Liver (tissue), 9 donors: Measurements from ENCODE around the gene GGNBP2. TPM values are rescaled to one million over a fixed set of nuclear protein-coding genes. Genes with fewer than 3 reads are reported as not detected.

ENCODE experiments used
- DNase-seq: peaks from one replicate; pipeline ENCODE4 v3.0.0-alpha.2; 2017; ENCODE audit warnings: low spot score
- H3K27ac ChIP-seq, 2 donors: one replicate each; pipeline ENCODE4 v1.7.0; 2013; ENCODE audit warnings: inconsistent platforms in 2 of 2, low read length in 2 of 2, control low read depth in 1 of 2, low read depth in 1 of 2, mild to moderate bottlenecking in 1 of 2
- H3K27me3 ChIP-seq, 4 donors: one replicate each; pipeline versions ENCODE4 v1.6.1 to v1.7.0; 2013; ENCODE audit warnings: low read length in 3 of 4, inconsistent platforms in 1 of 4, mild to moderate bottlenecking in 1 of 4, moderate library complexity in 1 of 4; ENCODE audit not compliant: control insufficient read depth in 4 of 4, insufficient read depth in 4 of 4
- H3K36me3 ChIP-seq, 4 donors: one replicate each; pipeline versions ENCODE4 v1.6.1 to v1.7.0; 2013; ENCODE audit warnings: low read length in 3 of 4, mild to moderate bottlenecking in 3 of 4, low read depth in 1 of 4, moderate library complexity in 1 of 4; ENCODE audit not compliant: control insufficient read depth in 4 of 4, insufficient read depth in 3 of 4
- H3K4me1 ChIP-seq, 4 donors: one replicate each; pipeline versions ENCODE4 v1.6.1 to v1.7.0; 2013; ENCODE audit warnings: low read length in 3 of 4, mild to moderate bottlenecking in 3 of 4, moderate library complexity in 1 of 4; ENCODE audit not compliant: control insufficient read depth in 4 of 4, insufficient read depth in 4 of 4
- H3K4me3 ChIP-seq, 3 donors: one replicate each; pipeline versions ENCODE4 v1.6.1 to v1.7.0; 2013; ENCODE audit warnings: low read length in 3 of 3, control low read depth in 1 of 3, low read depth in 1 of 3, mild to moderate bottlenecking in 1 of 3
- H3K9ac ChIP-seq, 2 donors: one replicate each; pipeline ENCODE4 v1.7.0; 2013; ENCODE audit warnings: low read length in 2 of 2, mild to moderate bottlenecking in 2 of 2, moderate library complexity in 2 of 2, control low read depth in 1 of 2, low read depth in 1 of 2
- H3K9me3 ChIP-seq, 4 donors: one replicate each; pipeline versions ENCODE4 v1.6.1 to v1.7.0; 2013; ENCODE audit warnings: low read length in 3 of 4; ENCODE audit not compliant: control insufficient read depth in 4 of 4
- ATF3 ChIP-seq: IDR thresholded peaks from 2 replicates; pipeline ENCODE4 v1.6.1; 2016; ENCODE audit warnings: antibody characterized with exemption
- CTCF ChIP-seq: fragments of 150-350 bp; IDR thresholded peaks from 2 replicates; pipeline ENCODE4 v1.5.1; 2017; ENCODE audit warnings: improper control_type of control experiment, low read depth, low read length; ENCODE audit not compliant: missing input control
- EGR1 ChIP-seq, 2 donors: IDR thresholded peaks; 2 replicates each; pipeline ENCODE4 v1.6.1; 2016 to 2018; ENCODE audit warnings: antibody characterized with exemption in 2 of 2, low read depth in 2 of 2
- FOXA1 ChIP-seq: IDR thresholded peaks from 2 replicates; pipeline ENCODE4 v1.6.1; 2016; ENCODE audit warnings: antibody characterized with exemption
- FOXA2 ChIP-seq: IDR thresholded peaks from 2 replicates; pipeline ENCODE4 v1.6.1; 2016; ENCODE audit warnings: antibody characterized with exemption
- GABPA ChIP-seq, 2 donors: IDR thresholded peaks in 1 of 2; conservative IDR thresholded peaks in 1 of 2; 2 replicates each; pipeline ENCODE4 v1.6.1; 2016; ENCODE audit warnings: antibody characterized with exemption in 2 of 2, mild to moderate bottlenecking in 1 of 2, moderate library complexity in 1 of 2
- HNF4A ChIP-seq, 2 donors: conservative IDR thresholded peaks; 2 replicates each; pipeline ENCODE4 v1.6.1; 2016; ENCODE audit warnings: antibody characterized with exemption in 2 of 2, mild to moderate bottlenecking in 2 of 2
- HNF4G ChIP-seq: IDR thresholded peaks from 2 replicates; pipeline ENCODE4 v1.6.1; 2016; ENCODE audit warnings: antibody characterized with exemption
- JUND ChIP-seq, 2 donors: IDR thresholded peaks; 2 replicates each; pipeline ENCODE4 v1.6.1; 2016; ENCODE audit warnings: antibody characterized with exemption in 2 of 2
- NR2F2 ChIP-seq: IDR thresholded peaks from 2 replicates; pipeline ENCODE4 v1.6.1; 2016; ENCODE audit warnings: antibody characterized with exemption
- RAD21 ChIP-seq, 2 donors: IDR thresholded peaks; 2 replicates each; pipeline ENCODE4 v1.6.1; 2016; ENCODE audit warnings: antibody characterized with exemption in 2 of 2, mild to moderate bottlenecking in 2 of 2
- RXRA ChIP-seq, 2 donors: IDR thresholded peaks; 2 replicates each; pipeline ENCODE4 v1.6.1; 2017 to 2018; ENCODE audit warnings: antibody characterized with exemption in 2 of 2, mild to moderate bottlenecking in 1 of 2
- SP1 ChIP-seq: IDR thresholded peaks from 2 replicates; pipeline ENCODE4 v1.6.1; 2018; ENCODE audit warnings: antibody characterized with exemption, mild to moderate bottlenecking
- TAF1 ChIP-seq: conservative IDR thresholded peaks from 2 replicates; pipeline ENCODE4 v1.6.1; 2016; ENCODE audit warnings: antibody characterized with exemption, mild to moderate bottlenecking
- YY1 ChIP-seq: IDR thresholded peaks from 2 replicates; pipeline ENCODE4 v1.6.1; 2016; ENCODE audit warnings: antibody characterized with exemption, mild to moderate bottlenecking
- ZBTB33 ChIP-seq: IDR thresholded peaks from 2 replicates; pipeline ENCODE4 v1.6.1; 2016; ENCODE audit warnings: antibody characterized with exemption
- WGBS: extraction: QIAGEN DNeasy Blood & Tissue Kit; methylation state at CpG from one replicate; pipeline ENCODE4 v1.1.7; 2013; 5-methylcytosine and 5-hydroxymethylcytosine counted together
- polyA plus RNA-seq, 2 donors: library from polyadenylated mRNA; stranded (reverse) in 1 of 2; unstranded in 1 of 2; fragments of 200-250 nt in 1 of 2; fragments of >200 nt in 1 of 2; fragmentation: Nextera tagmentation in 1 of 2; extraction: Ambion mirVana in 1 of 2; gene quantifications; one replicate each; pipeline versions ENCODE4 v1.2.1 to v1.2.3, GENCODE V29; 2013 to 2015
- total RNA-seq, 2 donors: library from RNA; depleted of rRNA; stranded (reverse); fragments of >200 nt; gene quantifications; one replicate each; pipeline ENCODE4 v1.2.3, GENCODE V29; 2014
- TF ChIP-seq, protein P1 (sequence below): IDR thresholded peaks from 2 replicates; pipeline ENCODE4 v1.6.1; 2016; ENCODE audit warnings: antibody characterized with exemption
- TF ChIP-seq, protein P2 (sequence below): IDR thresholded peaks from 2 replicates; pipeline ENCODE4 v1.6.1; 2016; ENCODE audit warnings: antibody characterized with exemption, mild to moderate bottlenecking
- donor health status: healthy.
- donor health status: healthy.
- donor health status: healthy.
- donor health status: healthy.
- donor health status: healthy.

Gene GGNBP2
- total and polyA plus RNA-seq, 4 donors, result 19.6 to 48.6 (median 34.3) TPM

DNA sequence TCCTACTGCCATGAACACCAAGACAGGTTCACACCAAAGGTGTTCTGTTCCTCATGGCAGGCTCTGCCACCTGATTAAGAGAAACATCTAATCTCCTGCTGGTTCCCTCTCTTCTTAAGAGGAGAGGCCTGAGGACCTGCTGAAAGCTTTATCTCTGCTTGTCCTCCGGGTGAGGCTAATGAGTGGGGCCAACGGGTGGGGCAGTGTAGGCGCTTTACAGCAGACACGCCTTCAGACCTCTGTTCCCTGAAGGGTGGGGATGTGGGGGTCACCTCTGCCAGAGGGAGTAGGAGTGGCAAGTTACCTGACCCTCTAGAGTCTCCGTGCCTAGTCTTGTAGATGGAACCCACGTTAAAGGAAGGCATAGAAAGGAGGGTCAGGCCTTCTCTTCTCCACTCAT, 52.5 kb downstream of the GGNBP2 start:
- H3K4me1 ChIP-seq, result peaks cover 7 to 22% (median 13%) of the 10 kb centered on the region in 4 donors
- no peak for DNase-seq
- no peaks in the 10 kb centered on the region for H3K9me3 ChIP-seq
- 82% methylated on average over 6 of the region's 6 CpGs for WGBS
- no peak overlapping the region for H3K9ac ChIP-seq
- H3K27ac ChIP-seq, result no peak overlapping the region
- no peak overlapping the region for H3K4me3 ChIP-seq
- no peaks in the 10 kb centered on the region for H3K27me3 ChIP-seq
- TF ChIP-seq CTCF (no peak), HNF4A (conservative IDR thresholded peaks at IDR 0.05) (no peak), NR2F2 (no peak), FOXA1 (no peak), ZBTB33 (no peak), GABPA (IDR thresholded peaks at IDR 0.05 in 1 of 2, conservative IDR thresholded peaks at IDR 0.05 in 1 of 2) (no peak), JUND (IDR thresholded peaks at IDR 0.05) (no peak), HNF4G (no peak), RAD21 (IDR thresholded peaks at IDR 0.05) (no peak), EGR1 (IDR thresholded peaks at IDR 0.05; ENCODE audit: low read depth in 2 of 2) (no peak), FOXA2 (no peak), SP1 (no peak), YY1 (no peak), RXRA (IDR thresholded peaks at IDR 0.05) (no peak), ATF3 (no peak), TAF1 (no peak)
- TF ChIP-seq, protein P1, sequence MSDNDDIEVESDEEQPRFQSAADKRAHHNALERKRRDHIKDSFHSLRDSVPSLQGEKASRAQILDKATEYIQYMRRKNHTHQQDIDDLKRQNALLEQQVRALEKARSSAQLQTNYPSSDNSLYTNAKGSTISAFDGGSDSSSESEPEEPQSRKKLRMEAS, result no peak
- TF ChIP-seq, protein P2, sequence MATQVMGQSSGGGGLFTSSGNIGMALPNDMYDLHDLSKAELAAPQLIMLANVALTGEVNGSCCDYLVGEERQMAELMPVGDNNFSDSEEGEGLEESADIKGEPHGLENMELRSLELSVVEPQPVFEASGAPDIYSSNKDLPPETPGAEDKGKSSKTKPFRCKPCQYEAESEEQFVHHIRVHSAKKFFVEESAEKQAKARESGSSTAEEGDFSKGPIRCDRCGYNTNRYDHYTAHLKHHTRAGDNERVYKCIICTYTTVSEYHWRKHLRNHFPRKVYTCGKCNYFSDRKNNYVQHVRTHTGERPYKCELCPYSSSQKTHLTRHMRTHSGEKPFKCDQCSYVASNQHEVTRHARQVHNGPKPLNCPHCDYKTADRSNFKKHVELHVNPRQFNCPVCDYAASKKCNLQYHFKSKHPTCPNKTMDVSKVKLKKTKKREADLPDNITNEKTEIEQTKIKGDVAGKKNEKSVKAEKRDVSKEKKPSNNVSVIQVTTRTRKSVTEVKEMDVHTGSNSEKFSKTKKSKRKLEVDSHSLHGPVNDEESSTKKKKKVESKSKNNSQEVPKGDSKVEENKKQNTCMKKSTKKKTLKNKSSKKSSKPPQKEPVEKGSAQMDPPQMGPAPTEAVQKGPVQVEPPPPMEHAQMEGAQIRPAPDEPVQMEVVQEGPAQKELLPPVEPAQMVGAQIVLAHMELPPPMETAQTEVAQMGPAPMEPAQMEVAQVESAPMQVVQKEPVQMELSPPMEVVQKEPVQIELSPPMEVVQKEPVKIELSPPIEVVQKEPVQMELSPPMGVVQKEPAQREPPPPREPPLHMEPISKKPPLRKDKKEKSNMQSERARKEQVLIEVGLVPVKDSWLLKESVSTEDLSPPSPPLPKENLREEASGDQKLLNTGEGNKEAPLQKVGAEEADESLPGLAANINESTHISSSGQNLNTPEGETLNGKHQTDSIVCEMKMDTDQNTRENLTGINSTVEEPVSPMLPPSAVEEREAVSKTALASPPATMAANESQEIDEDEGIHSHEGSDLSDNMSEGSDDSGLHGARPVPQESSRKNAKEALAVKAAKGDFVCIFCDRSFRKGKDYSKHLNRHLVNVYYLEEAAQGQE, result no peak
- H3K36me3 ChIP-seq, result no peaks in the 10 kb centered on the region
